CD4-positive, alpha-beta T cell treated with Interferon alpha-2 for 1 hour (primary cell): ENCODE measurements around the gene PROCA1.
"Not testable (repeated sequence)": the region's sequence is repeated elsewhere in the genome, so short reads cannot be mapped to it uniquely, and the experiment has no call there.

Source experiments
- DNase-seq, 2 donors: peaks; one replicate each; pipeline ENCODE4 v3.0.0-alpha.2; 2020 to 2022

Gene PROCA1

DNA sequence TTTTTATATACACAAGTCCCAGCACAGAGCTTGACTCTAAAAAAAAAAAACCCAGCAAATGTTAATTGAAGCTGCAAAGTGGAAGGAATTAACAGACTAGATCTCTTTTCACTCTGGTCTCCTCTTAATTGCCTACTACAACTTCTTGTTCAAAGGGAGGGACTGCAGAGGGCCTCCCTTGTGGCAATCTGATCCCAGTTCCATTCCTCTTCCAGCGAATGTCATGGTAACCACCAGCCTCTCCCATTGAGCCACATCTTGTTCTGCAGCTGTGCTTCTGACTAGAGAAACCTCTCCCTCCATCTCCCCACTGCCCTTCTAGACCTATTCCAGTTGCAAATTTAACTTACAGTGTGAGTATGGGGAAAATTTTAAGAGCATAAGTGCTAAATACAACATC is 43.8 kb downstream of the PROCA1 start:
- no peak for DNase-seq

- no peak for DNase-seq
These were observed 45.7 kb downstream of the PROCA1 start for GRCh38 chr17:28665994-28666393.

GRCh38 chr17:28663723-28664122 is 48.0 kb downstream of the PROCA1 start:
- no peak for DNase-seq

GRCh38 chr17:28662527-28662829 is 49.2 kb downstream of the PROCA1 start:
- no peak for DNase-seq

DNA sequence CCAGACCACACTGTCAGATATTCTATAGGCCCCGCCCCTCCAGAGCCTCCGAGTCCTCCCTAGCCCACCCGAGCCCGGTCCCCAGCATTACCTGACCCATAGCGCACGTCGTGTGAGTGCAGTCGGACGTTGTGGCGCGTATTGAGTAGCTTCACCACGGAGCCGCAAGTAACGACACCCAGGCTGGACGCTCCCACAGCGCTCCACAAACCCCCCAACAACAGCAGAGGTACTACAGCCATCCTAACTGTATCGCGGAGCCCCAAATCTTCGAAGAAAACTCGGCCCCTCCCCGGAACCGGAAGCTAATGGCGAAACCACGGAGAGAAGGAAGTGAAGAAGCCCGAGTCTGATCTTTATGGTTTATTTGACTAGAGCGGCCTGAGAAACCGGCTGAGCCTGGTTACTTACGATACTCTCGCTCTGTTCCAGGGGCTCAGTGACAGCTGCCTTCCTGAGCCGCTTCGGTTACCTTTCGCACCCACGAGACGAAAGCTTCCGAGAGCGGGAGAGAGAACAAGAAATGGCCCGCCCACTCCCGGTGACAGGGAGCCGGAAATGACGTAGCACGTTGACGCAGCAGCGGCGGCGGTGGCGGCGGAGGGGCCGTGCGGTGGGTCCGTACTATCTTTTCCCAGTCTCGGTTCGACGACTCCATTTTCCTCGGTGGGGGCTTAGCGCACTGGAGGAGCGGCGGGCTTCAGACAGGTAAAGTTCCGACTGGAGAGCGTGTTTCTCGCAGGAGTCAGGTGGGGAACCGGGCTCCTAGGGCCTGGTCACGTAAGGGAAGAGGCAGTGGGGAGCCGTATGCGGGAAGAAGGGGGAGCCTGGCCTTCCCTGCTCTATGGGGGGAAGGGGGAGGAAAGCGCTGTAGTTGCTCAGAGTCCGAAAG is 49.8 kb downstream of the PROCA1 start, which contains the start of the genes SDF2 and SUPT6H:
Gene SDF2 (minus strand): TSS at position 272 of the 892 bp plus-strand sequence. CDS start 30 bp downstream, at position 242.
Gene SUPT6H (plus strand): TSS at position 571 of the 892 bp plus-strand sequence. CDS start 11,197 bp downstream, outside the sequence.
- DNase-seq = peak; percentile 90 to 93

- DNase-seq = not testable (repeated sequence)
These were observed 52.2 kb downstream of the PROCA1 start for GRCh38 chr17:28659497-28659881.

GRCh38 chr17:28658766-28659496 is 52.8 kb downstream of the PROCA1 start:
- DNase-seq = not testable (repeated sequence)

DNA sequence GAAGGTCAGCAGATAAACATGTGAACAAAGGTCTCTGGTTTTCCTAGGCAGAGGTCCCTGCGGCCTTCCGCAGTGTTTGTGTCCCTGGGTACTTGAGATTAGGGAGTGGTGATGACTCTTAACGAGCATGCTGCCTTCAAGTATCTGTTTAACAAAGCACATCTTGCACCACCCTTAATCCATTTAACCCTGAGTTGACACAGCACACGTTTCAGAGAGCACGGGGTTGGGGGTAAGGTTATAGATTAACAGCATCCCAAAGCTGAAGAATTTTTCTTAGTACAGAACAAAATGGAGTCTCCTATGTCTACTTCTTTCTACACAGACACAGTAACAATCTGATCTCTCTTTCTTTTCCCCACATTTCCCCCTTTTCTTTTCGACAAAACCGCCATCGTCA is 53.3 kb downstream of the PROCA1 start:
- not testable (repeated sequence) for DNase-seq

- DNase-seq = no peak
These were observed 53.9 kb downstream of the PROCA1 start for GRCh38 chr17:28657756-28658155.

- no peak for DNase-seq
These were observed 56.5 kb downstream of the PROCA1 start for GRCh38 chr17:28655160-28655559.
